Heart left ventricle (tissue), 13 donors: ENCODE data around the gene ADGRE1.

Experiments used
- CTCF ChIP-seq, 12 donors: fragments of 200-600 bp; sonication (generic) in 4 of 12; IDR thresholded peaks; one replicate each; pipeline versions ENCODE4 v1.5.0 to v1.8.0; 2018 to 2022; ENCODE audit warnings: antibody characterized with exemption in 12 of 12, mild to moderate bottlenecking in 5 of 12
- POLR2A ChIP-seq, 2 donors: fragments of 450-650 bp; IDR thresholded peaks; one replicate each; pipeline ENCODE4 v1.6.1; 2017; ENCODE audit warnings: antibody characterized with exemption in 2 of 2, mild to moderate bottlenecking in 2 of 2, moderate library complexity in 2 of 2
- donor health status: ischemic (EF 13 %, LVEDD 7.1; RV severe dilation, severe dysfunction).
- donor health status: DM: no; HTN: yes; CAD: no.
- donor health status: DM: no; HTN: no; CAD: no.
- donor health status: ischemic (EF 25% LVEDD 6.9; RV normal size, moderate dysfunction).
- donor health status: ischemic (EF 25% LVEDD 5.7; RV mildly dilated, moderate dysfunction).
- donor health status: ischemic (EF 35%, LVEDD 5.7; RV mildly dilated, moderate dysfunction).
- donor health status: nonischemic (EF 11% LVEDD 7.7; RV severe dilation, severe dysfunction).
- donor health status: DM: yes; HTN: yes; CAD: no.
- donor health status: PGD.
- donor health status: ischemic (EF 29% LVEDD 5.4; RV normal size, mild dysfunction).
- donor health status: nonischemic (EF 23%, LVEDD 6.1; RV moderate dilation, normal function).

- TF ChIP-seq CTCF (IDR thresholded peaks at IDR 0.05), result no peak
- no peak for TF ChIP-seq POLR2A (IDR thresholded peaks at IDR 0.05)
These were observed 24.1 kb downstream of the ADGRE1 start for GRCh38 chr19:6911523-6911922.
